ENCODE data around the gene CAST.

Gene CAST

GRCh38 chr5:96752341-96753016, 90.3 kb downstream of the CAST start:
- peaks cover 70% of the 10 kb centered on the region for H3K36me3 ChIP-seq
- peak overlapping the region; percentile 20; the same call in 1 of the 2 replicates for H3K27ac ChIP-seq
- H3K4me3 ChIP-seq (ENCODE audit: low read depth, low read length), result no peak overlapping the region
- DNase-seq, result peak; percentile 26
- H3K27me3 ChIP-seq (ENCODE audit: insufficient read depth, low read depth, severe bottlenecking), result no peaks in the 10 kb centered on the region
- no peaks in the 10 kb centered on the region for H3K9me3 ChIP-seq (ENCODE audit: severe bottlenecking)
- peak; percentile 46 for TF ChIP-seq CTCF (IDR thresholded peaks at IDR 0.05; ENCODE audit: low read depth, low read length)

- no peaks in the 10 kb centered on the region for H3K9me3 ChIP-seq (ENCODE audit: severe bottlenecking)
- no peak for TF ChIP-seq CTCF (IDR thresholded peaks at IDR 0.05; ENCODE audit: low read depth, low read length)
- no peak for DNase-seq
- peaks cover 69% of the 10 kb centered on the region for H3K36me3 ChIP-seq
- H3K27me3 ChIP-seq (ENCODE audit: insufficient read depth, low read depth, severe bottlenecking), result no peaks in the 10 kb centered on the region
- H3K27ac ChIP-seq, result no peak overlapping the region
- H3K4me3 ChIP-seq (ENCODE audit: low read depth, low read length), result no peak overlapping the region
These were observed 90.8 kb downstream of the CAST start for GRCh38 chr5:96753017-96753397.

GRCh38 chr5:96753848-96754247, 91.7 kb downstream of the CAST start:
- no peak overlapping the region for H3K27ac ChIP-seq
- H3K4me3 ChIP-seq (ENCODE audit: low read depth, low read length), result no peak overlapping the region
- H3K36me3 ChIP-seq, result peaks cover 75% of the 10 kb centered on the region
- no peaks in the 10 kb centered on the region for H3K27me3 ChIP-seq (ENCODE audit: insufficient read depth, low read depth, severe bottlenecking)
- no peak for TF ChIP-seq CTCF (IDR thresholded peaks at IDR 0.05; ENCODE audit: low read depth, low read length)
- H3K9me3 ChIP-seq (ENCODE audit: severe bottlenecking), result no peaks in the 10 kb centered on the region
- DNase-seq, result no peak

- Histone ChIP-seq H3K36me3 (peaks cover 66% of the 10 kb centered on the region), H3K9me3 (ENCODE audit: severe bottlenecking) (no peaks in the 10 kb centered on the region), H3K27ac (no peak overlapping the region), H3K27me3 (ENCODE audit: insufficient read depth, low read depth, severe bottlenecking) (no peaks in the 10 kb centered on the region), H3K4me3 (ENCODE audit: low read depth, low read length) (no peak overlapping the region)
- no peak for TF ChIP-seq CTCF (IDR thresholded peaks at IDR 0.05; ENCODE audit: low read depth, low read length)
- no peak for DNase-seq
These were observed 93.7 kb downstream of the CAST start for GRCh38 chr5:96755851-96756250.

GRCh38 chr5:96756985-96757384, 94.8 kb downstream of the CAST start:
- peaks cover 67% of the 10 kb centered on the region for H3K36me3 ChIP-seq
- no peak for TF ChIP-seq CTCF (IDR thresholded peaks at IDR 0.05; ENCODE audit: low read depth, low read length)

GRCh38 chr5:96758621-96759020, 96.4 kb downstream of the CAST start:
- no peaks in the 10 kb centered on the region for H3K9me3 ChIP-seq (ENCODE audit: severe bottlenecking)
- TF ChIP-seq CTCF (IDR thresholded peaks at IDR 0.05; ENCODE audit: low read depth, low read length), result no peak
- DNase-seq, result no peak
- no peaks in the 10 kb centered on the region for H3K27me3 ChIP-seq (ENCODE audit: insufficient read depth, low read depth, severe bottlenecking)
- H3K4me3 ChIP-seq (ENCODE audit: low read depth, low read length), result no peak overlapping the region
- H3K36me3 ChIP-seq, result peaks cover 67% of the 10 kb centered on the region
- no peak overlapping the region for H3K27ac ChIP-seq

More at GRCh38 chr5:96756985-96757384, 94.8 kb downstream of the CAST start:
- no peaks in the 10 kb centered on the region for H3K9me3 ChIP-seq (ENCODE audit: severe bottlenecking)
- no peak overlapping the region for H3K27ac ChIP-seq
- H3K27me3 ChIP-seq (ENCODE audit: insufficient read depth, low read depth, severe bottlenecking), result no peaks in the 10 kb centered on the region
- DNase-seq, result no peak
- H3K4me3 ChIP-seq (ENCODE audit: low read depth, low read length), result no peak overlapping the region

Data from WERI-Rb-1 (cell line).